ENCODE measurements around the gene LRFN2. TPM values are rescaled to one million over a fixed set of nuclear protein-coding genes. Genes with fewer than 3 reads are reported as not detected.

The LRFN2 gene
- total and polyA plus RNA-seq, 11 donors, result not detected

DNA sequence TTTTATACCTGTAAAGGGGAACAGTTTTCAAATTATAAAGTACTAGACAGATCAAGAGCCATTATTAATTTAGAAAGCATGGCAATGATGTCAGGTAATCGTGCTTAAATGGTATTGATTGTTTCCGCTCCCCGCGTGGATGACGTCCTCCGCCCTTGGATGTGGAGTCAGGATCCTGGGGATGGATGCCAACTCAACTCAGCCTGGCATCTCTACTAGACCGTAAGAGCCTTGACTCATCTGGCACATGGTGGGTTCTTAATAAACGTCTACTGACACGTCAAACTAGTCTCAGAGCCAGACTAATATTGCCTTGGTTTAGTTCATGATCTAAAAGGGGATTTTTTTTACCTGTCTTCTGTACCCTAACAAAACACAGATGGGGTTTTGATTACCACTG, 80.2 kb downstream of the LRFN2 start:
- TF ChIP-seq POLR2A (IDR thresholded peaks at IDR 0.05), result no peak
- TF ChIP-seq, protein P1, sequence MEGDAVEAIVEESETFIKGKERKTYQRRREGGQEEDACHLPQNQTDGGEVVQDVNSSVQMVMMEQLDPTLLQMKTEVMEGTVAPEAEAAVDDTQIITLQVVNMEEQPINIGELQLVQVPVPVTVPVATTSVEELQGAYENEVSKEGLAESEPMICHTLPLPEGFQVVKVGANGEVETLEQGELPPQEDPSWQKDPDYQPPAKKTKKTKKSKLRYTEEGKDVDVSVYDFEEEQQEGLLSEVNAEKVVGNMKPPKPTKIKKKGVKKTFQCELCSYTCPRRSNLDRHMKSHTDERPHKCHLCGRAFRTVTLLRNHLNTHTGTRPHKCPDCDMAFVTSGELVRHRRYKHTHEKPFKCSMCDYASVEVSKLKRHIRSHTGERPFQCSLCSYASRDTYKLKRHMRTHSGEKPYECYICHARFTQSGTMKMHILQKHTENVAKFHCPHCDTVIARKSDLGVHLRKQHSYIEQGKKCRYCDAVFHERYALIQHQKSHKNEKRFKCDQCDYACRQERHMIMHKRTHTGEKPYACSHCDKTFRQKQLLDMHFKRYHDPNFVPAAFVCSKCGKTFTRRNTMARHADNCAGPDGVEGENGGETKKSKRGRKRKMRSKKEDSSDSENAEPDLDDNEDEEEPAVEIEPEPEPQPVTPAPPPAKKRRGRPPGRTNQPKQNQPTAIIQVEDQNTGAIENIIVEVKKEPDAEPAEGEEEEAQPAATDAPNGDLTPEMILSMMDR (IDR thresholded peaks at IDR 0.05), result no peak
- no peaks in the 10 kb centered on the region for H3K9me3 ChIP-seq
- no peaks in the 10 kb centered on the region for H3K4me1 ChIP-seq
- intact Hi-C loops (cut with DNase I), result no loop called here
- ATAC-seq (no peak), DNase-seq (peak in 1 of 5 donors; percentile 9)
- H3K36me3 ChIP-seq, result no peaks in the 10 kb centered on the region
- H3K4me3 ChIP-seq, result no peak overlapping the region
- H3K27me3 ChIP-seq, result peaks cover 0 to 3% (median 0%) of the 10 kb centered on the region in 9 donors
- H3K27ac ChIP-seq, result no peak overlapping the region
- 80 to 88% (median 87%) methylated on average over 9 of the region's 9 CpGs for WGBS, 4 donors

DNA sequence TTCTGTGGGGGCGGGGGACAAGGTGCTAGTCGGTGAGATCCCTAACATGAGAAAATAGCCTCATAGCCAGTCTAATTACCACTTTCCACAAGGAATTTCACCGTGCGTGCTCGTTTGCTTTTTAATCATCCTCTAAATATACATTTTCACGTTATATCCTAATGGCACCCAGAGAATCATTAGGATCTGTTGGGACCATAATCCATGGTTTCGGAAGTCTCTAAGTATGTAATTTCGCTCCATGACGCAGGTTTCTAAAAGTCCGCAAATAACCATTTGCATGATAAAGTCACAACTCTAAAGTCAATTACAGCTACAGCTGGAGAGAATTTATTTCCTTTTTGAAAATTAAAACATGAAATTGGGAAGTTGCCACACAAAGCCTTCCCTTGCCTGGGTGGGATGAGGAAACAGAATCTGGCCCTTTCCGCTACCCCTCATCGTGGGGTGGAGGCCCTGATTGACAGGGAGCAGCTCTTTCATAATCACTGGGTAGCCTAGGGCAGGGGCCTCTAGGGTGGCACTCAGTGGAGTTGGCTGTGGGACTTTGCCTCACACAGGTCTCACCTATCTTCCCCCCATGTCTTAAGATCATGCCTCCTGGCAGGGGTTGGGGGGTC, 81.9 kb downstream of the LRFN2 start:
- intact Hi-C loops (cut with DNase I), result no loop called here
- ATAC-seq (no peak), DNase-seq (no peak)
- Histone ChIP-seq H3K4me1 (no peaks in the 10 kb centered on the region), H3K36me3 (no peaks in the 10 kb centered on the region), H3K4me3 (no peak overlapping the region), H3K9me3 (no peaks in the 10 kb centered on the region), H3K27ac (no peak overlapping the region), H3K27me3 (peaks cover 0 to 3% (median 0%) of the 10 kb centered on the region in 9 donors)
- TF ChIP-seq, protein P1 (IDR thresholded peaks at IDR 0.05), result no peak
- TF ChIP-seq POLR2A (IDR thresholded peaks at IDR 0.05), result no peak
- WGBS, 4 donors, result 89 to 92% (median 91%) methylated on average over 12 of the region's 12 CpGs

DNA sequence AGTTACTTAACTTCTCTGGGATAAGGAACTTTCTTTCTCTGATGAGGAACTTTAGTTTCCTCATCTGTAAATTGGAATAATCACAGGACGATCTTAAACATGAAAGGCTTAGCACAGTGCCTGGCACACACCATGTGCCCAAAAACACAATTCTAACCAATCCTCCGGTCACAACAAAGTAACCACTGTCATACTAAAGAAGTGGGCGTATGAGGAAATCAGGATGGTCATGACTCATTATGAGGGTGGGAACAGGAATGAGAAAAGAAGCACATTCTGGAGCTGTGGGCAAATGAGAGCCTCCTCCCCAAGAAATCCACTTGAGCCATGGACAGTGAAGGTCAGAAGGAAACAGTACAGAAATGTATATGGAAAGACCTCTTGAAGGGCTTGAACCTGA, 82.9 kb downstream of the LRFN2 start:
- 83 to 91% (median 86%) methylated on average over 3 of the region's 3 CpGs for WGBS, 4 donors
- intact Hi-C loops (cut with DNase I), result no loop called here
- no peaks in the 10 kb centered on the region for H3K9me3 ChIP-seq
- ATAC-seq (no peak), DNase-seq (no peak)
- no peak overlapping the region for H3K27ac ChIP-seq
- H3K4me1 ChIP-seq, result no peaks in the 10 kb centered on the region
- no peak for TF ChIP-seq POLR2A (IDR thresholded peaks at IDR 0.05)
- TF ChIP-seq, protein P1 (IDR thresholded peaks at IDR 0.05), result no peak
- no peak overlapping the region for H3K4me3 ChIP-seq
- H3K27me3 ChIP-seq, result peaks cover 0 to 8% (median 0%) of the 10 kb centered on the region in 9 donors
- H3K36me3 ChIP-seq, result no peaks in the 10 kb centered on the region

DNA sequence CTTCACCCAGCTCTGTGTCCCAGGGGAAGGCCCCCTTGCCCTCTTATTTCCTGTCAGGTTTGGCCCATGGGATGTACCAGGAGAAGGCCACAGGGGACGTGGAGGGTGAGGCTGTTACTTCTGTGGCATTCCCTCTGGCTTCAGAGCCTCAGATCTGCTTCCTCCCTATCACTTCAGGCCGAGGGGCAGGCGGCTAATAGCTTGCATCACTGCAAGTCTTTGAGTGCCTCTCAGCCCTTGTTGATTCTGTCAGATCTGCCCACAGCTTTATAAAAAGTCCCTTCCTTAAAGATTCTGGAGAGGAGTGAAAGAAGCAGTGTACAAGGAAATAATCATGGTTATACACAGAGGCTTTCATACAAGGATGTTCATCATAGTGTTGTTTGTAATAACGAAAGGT, 86.9 kb downstream of the LRFN2 start:
- Histone ChIP-seq H3K27ac (no peak overlapping the region), H3K4me1 (no peaks in the 10 kb centered on the region), H3K36me3 (no peaks in the 10 kb centered on the region), H3K4me3 (no peak overlapping the region), H3K9me3 (no peaks in the 10 kb centered on the region), H3K27me3 (peaks cover 0 to 11% (median 0%) of the 10 kb centered on the region in 9 donors)
- intact Hi-C loops (cut with DNase I), result no loop called here
- WGBS, 4 donors, result 60 to 79% (median 70%) methylated on average over 4 of the region's 4 CpGs
- TF ChIP-seq, protein P1 (IDR thresholded peaks at IDR 0.05), result no peak
- no peak for TF ChIP-seq POLR2A (IDR thresholded peaks at IDR 0.05)
- DNase-seq (peak in 1 of 5 donors; percentile 12), ATAC-seq (no peak)
